Fibroblast of peridontal ligament (primary cell): ENCODE measurements around the gene POLR2F.

Source experiments
- DNase-seq: peaks from one replicate; pipeline ENCODE4 v3.0.0-alpha.2; 2010; ENCODE audit errors: extremely low read depth

POLR2F gene

DNA sequence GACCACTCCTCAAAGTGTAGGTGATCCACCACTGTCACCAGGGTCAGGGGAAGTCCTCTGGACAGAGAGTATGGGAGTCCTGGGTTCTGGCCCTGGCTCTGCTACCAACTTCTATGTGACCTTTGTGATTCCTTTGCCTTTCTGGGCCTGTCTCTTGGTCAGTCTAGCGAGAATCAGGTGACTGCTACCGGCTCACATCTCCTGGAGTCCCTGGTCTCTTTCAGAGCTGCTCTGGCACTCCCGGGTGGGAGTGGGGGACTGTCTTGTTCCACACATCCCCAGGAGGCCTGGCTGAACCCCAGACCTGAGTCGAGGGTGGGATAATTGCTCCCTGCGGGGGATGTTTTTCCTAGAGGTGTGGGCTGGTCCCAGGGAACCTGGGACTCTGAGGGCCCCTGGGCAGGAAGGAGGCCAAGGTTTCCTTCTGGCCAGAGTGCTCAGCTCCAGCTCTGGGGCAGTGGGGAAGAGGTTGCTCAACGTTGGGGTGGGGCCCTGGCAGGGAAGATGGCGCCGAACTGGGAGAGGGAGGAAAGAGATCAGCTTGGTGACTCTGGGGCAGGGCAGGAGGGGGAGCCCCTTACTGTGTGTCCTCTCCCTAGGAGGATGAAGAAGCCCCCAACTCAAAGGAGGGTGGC lies 28.8 kb downstream of the POLR2F start:
- no peak for DNase-seq

DNA sequence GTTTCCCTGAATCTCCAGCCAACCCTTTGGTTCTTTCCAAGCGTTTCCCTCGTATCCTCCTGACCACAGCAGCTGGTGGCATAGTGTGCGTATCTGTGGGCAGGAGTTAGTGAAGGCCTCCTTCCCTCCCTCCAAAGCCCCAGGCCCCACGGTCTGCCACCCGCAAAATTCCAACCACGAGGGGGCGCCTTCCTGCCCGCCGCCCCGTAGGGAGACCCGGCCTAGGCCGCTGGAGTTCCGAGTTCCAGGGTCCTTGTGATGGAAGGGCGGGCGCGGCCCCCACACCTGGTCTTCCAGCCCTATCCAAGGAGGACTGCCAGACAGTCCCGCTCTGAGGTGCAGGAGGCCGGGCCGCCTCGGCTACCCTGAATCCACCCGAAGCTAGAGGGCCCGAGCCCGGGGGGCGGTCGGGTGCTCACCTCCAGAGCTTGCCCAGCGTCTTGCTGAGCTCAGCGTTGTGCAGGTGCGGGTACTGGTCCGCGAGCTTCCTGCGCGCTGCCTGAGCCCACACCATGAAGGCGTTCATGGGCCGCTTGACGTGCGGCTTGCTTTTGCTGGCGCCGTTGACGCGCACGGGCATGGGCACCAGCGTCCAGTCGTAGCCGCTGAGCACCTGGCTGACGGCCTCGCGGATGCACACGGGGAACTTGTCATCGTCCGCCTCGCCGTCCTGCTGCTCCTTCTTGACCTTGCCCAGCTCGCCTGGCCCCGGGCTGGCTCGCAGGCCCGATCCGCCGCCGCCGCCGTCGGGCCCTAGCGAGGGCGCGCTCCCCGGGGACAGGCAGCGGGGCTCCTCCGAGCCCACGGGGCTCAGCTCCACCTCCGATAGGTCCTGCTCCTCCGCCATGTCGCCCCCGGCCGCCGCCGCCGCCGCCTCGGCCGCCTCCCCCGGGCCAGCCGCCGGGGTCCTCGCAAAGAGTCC lies 29.7 kb downstream of the POLR2F start:
- no peak for DNase-seq

DNA sequence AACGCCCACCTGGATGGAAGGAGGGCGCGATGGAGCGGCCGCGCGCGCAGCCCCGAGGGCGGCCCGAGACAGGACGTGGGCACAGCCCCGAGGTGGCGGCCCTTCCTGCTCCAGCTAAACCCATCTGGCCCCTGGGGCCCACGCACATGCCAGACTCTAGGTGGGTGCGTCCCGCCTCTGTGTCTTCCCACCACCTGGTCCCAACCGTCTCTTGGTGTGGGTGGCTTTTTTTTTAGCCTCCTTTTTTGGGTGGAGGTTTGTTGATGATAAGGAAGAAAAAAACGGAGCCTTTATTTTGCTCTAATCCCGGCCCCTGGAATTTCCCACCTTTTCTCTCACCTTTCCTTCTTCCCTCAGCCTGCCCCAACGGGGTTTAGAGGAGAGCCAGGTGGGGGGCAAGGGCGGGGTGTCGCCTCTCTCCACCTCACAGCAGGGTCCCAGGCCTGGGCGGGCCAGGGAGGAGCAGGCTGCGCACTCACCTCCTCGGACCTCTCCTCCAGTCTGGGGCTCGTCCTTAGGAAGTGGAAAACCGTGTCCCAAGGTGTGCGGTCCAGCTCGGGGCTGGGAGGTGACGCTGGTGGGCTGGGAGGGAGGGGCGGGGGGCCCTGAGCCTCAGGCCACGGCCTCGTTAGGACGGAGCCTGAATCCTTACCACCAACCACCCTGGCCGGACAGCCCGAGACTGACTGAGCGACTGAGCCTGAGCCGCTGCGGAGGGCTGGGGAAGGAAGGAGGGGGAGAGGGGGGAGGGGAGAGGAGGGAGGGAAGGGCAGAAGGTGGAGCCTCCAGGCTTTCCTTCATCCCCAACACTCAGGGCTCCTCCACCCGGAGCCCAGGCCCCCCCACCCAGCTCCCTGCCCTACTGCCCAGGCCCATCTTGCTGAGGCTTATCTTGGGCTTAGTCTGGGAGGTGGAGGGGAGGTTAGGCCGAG lies 30.6 kb downstream of the POLR2F start, which contains the start of gene SOX10:
Gene SOX10 (minus strand): TSS at position 696 of the 932 bp plus-strand sequence. CDS start 771 bp downstream, outside the sequence.
- DNase-seq = no peak

DNA sequence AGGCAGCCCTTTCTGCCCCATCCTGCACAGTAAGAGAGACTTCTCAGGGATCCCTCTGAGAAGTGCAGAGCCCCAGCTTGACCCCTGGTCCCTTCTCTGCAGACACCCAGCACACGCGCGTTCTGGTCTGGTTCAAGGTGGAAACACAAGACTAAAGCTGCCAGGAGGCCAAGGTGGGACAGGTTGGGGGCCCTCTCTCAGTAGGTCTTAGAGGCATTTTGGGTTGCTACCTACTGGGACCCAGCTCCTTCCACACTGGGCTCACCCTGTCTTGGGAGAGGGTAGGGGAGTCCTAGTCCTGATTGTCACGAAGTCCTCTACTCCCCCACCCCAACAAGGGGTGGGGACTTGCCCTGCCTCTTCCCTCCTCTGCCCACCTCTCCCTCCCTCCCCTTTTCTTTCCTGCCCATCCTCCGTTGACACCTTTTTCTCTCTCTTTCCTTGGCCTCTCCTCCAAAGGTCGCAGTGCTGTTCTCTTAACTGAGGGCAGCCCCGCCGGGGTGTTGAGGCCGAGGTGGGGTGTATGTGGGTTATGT lies 31.6 kb downstream of the POLR2F start:
- no peak for DNase-seq

DNA sequence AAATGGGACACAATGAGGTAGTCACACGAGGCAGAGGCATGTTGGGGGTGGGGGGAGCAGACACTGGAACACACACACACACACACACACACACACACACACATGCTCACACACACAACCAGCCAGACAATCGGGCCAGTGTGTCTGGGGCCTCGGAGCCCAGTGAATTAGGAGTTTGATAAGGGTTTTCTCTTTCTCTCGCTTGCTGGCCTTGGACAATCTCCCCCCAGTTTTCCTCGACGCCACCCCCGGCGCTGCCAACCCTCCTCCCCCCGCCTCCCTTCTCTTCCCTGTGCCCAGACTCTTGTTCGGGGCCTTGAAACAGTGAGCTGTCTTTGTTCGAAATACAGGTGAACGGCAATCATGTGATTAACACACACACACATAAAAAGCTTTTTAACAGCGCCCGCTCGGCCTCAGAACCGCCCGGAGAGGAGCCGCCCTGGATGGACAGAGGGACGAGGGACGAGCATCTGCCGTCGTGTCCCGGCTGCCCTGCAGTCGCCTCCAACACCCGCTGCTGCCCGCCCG lies 32.3 kb downstream of the POLR2F start:
- no peak for DNase-seq

DNA sequence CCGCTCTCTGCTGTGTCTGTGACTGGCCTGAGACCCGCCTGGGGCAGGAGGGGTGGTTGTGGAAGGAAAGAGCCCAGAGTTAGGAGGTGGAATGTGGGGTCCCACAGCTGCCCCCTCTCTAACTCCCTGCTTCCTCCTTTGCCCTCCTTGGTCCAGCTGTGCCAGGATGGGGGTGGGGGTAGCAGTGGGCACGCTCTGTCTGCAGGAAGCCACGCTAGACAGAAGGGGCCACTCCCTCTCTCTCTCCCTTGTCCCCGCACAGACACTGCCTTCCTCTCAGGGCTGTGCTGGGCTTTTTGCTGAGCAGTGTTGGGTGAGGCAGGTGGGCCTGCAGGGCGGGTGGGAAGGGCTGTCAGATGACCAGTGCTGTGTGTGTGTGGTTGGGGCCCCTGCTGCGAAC lies 32.9 kb downstream of the POLR2F start:
- DNase-seq = no peak

DNA sequence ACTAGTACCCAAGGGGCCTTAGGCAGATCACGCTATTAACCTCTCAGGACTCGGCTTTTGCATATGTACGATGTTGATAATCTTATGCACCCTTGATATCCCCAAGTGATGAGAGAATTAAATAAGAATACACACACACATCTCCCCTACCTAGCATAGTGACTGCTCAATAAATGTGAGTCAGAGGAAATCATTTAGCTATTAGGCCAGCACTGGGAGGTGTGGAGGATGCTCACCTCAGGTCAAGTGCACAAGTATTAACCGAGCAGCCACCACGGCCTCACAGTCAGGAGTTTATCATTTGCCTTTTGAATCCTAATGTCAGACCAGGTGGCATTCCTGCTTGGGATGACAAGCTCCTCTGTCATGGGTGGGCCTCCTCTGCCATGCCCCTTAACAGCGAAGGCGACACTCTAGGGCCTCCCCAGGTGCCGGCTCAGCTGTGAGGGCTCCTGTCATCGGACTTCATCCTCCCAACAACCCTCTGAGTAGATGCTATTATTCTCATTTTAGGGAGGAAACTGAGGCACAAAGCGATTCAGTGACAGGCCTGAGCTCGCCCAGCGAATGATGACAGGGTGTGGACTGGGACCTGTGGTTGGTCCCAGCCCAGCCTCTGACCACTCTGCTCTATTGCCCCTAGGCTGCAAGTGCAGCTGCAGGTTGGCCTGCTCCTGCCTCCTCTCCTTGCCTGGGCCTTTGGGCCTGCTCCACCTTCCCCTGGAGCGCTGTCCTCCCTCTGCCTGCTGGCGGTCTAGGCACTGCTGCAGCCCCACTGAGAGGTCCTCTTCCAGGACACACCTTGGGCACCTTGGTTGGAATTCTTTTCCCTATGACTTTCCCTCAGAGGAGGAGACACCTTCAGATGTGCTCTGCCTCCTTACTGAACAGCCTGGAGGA lies 35.9 kb downstream of the POLR2F start:
- no peak for DNase-seq

DNA sequence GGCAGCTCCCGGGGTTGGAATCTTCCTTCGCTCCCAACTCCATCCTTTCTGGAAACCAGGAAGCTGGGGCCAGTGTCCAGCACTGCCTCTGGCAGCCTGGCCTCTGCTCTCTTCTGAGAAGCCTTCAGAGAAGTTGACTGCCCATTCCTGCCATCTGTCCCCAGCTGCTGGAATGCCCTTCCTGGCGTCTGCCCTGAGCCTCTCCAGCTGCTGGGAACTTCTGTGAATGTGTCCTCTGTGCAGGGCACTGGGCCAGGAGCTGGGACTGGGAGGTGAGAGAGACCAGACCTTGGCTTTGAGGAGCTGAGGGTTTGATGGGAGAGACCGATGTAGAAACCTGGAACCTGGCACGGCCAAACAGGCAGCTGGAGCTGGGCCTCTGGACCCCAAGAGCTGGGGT lies 36.8 kb downstream of the POLR2F start:
- DNase-seq = no peak

DNA sequence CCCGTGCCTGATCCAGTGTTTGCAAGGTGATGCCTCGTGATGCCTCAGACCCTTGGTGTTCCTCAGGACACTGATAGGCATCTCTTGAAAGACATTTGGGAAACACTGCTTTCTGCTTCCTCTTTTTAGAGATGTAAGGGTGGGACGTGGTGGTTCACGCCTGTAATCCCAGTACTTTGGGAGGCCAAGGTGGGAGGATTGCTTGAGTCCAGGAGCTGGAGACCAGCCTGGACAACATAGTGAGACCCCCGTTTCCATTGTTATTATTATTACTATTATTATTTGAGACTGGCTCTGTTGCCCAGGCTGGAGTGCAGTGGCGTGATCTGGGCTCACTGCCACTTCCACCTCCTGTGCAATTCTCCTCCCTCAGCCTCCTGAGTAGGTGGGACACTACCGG lies 37.4 kb downstream of the POLR2F start:
- no peak for DNase-seq

DNA sequence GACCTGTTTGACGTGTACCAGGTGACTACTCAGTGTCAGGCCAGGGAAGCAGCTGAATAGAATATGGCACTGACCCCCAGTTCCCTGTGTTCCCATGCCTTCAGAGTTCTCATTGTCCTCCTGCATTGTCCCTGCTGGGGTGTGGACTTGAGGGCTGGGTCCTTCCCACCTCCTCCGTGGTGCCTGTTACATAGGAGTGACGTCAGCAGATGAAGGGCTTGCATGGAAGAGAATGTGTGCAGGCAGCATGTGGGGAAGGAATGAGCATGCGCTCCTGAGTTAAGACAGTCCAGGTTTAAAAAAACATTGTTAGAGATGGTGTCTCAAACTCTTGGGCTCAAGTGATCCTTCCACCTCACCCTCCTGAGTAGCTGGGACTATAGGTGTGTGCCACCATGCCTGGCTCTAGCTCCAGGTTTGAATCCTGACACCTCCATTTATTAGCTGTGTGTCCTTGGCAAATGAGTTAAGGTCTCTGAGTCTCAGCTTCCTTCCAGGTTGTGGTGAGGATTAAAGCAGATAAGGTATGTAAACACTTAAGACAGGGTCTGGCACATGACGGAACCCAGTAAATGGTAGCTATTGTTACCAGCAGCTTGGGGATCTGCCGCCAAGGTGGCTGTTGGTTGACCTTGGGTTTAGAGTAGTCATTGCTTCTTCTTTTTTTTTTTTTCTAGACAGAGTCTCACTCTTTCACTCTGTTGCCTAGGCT lies 38.4 kb downstream of the POLR2F start:
- no peak for DNase-seq

DNA sequence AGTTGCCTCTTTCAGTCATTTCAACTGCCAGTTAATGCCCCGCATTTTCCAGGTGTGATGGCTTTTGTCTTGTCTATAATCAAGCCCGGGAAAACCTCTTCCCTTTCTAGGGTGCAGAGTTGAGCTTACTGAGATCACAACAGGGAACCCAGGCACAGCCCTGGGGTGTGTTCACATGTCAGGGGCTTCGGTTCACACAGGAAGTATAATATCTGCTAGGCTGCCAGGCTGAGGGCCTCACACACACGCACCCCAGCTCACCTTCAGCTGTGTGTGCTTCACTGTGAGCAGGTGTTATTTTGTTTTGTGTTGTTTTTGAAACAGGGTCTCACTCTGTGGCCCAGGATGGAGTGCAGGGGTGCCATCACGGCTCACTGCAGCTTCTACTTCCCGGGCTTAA lies 40.5 kb downstream of the POLR2F start:
- DNase-seq = no peak

DNA sequence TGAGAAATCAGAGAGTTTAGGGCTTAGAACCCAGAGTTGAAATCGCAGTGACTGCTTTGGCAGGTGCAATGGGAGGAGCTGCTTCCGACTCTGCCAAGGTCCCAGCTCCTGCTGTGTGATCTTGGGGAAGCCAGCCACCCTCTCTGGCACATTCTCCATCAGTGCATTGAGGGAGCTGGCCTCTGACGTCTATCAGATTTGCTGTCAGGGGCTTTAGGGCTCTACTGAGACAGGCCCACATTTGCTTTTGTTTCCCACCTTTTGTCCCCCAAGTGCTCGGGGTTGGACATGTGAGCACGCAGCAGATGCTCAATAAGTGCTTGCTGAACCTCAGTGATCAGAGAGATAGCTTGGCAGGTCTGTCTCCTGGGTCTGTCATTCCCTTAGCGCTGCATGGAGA lies 41.5 kb downstream of the POLR2F start:
- DNase-seq = no peak

DNA sequence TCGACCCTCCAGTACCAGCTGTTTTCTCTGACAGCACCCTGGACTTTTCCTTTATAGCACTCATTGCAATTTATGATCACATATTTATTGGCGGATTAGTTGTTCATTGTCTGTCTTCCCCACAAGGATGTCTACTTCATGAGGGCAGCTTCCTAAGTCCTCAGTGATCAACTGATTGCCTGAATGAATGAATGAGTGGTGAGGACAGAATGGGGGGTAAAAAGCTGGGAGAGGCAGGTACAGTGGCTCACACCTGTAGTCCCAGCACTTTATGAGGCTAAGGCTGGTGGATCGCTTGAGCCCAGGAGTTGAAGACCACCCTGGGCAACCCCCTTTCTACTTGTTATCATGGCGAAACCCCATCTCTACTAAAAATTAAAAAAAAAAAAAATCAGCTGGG lies 42.0 kb downstream of the POLR2F start:
- no peak for DNase-seq

DNA sequence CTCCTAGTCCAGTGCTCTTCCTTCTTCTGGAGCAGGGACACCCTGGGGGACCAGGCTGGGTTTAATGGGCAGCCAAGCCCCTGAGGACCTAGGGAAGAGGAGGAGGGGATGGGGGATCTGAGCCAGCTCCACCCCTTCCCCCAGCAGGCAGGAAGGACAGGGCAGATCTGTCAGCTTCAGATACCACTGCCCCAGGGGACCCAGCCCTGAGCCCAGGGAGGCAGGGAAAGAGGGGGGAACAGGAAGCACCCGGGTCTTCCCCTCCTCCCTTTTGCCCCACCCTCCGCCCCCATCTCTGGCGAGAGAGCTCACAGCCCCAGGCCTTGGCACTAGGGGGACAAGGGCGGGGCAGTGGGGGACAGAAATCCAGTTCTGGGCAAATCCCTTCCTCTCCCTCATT lies 42.6 kb downstream of the POLR2F start:
- no peak for DNase-seq

DNA sequence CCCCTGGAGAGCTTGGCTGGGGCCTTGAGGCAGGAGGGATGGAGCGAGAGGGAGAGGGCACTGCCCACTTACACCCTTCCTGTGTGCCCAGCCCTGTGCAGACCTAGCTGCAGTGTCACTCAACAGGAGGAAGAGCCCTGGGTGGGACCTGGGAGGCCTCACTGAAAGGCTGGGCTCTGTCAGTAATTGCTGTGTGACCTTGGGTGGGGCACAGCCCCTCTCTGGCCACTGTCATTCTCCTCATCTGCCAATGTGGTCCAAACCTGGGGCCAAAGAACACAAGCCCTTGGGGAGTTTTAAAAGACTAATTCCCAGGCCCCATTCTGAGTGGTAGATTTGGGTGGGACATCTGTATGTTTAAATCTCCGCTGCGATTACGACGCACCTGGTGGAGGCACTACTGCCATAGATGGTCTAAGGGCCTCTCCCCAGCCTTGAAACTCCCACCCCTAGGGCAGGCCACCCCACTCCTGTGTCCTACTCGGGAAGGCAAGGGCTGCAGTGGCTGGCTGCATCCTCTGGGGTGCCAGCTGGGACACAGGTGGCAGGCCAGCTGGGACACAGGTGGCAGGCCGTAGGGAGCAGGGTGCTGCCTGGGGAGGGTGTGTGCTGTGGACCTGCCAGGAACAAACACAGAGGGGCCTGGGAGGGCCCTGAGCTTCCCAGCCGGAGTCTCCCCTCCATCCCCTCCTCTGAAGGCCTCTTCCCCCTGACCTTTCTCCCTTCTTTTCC lies 43.2 kb downstream of the POLR2F start:
- no peak for DNase-seq

DNA sequence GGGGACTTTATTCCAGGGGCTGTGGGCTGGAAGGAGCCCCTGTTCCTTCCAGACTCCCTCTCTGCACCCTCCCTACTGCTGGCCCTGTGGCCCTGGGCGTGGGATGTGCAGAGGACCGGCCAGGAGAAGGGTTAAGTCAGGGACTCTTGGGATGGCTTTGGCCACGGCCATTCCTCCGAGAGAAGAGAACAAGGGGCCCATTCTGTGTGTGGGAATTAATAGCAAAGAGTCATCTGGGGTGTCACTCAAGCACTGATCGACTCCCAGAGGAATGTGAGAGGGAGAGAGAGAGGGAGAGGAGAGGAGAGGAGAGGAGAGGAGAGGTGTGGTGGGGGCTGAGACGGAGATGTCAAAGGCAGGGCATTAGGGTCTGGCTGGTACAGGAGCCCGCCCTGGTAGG lies 45.0 kb downstream of the POLR2F start:
- no peak for DNase-seq

DNA sequence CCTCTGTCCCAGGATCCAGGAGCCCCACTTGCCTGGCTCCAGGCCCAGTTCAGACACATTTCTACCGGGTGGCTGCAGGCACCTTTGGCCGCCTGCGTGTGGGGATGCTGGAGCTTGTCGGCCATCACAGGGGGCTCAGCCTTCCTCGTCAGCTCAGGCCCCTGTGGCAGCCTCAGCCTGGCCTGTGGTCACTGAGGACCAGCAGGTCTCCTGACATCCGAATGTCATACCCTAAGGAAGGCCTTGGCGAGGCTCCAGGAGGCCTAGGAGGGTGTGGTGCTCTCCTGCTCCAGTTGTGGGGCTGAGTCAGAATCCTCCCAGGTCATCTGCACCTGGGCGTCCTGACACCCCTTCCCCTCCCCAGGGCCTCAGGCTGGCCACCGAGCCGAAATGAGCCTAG lies 45.7 kb downstream of the POLR2F start:
- DNase-seq = no peak

DNA sequence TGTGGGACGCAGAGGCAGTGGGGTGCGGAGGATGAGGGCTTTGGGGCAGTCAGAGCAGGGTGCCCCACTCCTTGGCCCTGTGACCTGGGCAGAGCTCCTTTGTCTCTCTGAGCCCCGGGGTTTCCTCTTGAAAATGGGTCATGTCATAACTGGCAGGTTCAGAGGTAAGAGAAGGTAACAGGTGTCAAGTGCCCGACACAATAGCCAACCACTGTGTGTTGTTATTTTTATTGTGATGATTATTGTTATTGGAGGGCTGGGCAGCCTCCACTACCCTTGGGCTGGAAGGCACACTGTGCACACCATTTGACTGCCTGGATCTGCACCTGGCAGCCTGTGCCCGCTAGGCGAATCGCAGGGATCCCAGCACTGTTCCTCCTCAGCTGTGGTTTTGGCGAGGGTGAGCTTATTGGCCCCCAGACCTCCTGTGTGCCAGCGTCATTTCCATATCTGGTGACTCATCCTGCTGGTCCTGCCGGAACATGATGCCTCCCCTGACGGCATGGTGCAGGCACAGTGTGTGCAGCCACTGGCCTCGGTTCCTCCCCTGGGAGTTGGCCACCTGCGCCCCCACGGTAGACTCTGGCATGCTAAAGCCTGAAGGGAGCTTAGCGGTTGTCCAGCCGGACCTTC lies 46.3 kb downstream of the POLR2F start:
- DNase-seq = peak; percentile 18

DNA sequence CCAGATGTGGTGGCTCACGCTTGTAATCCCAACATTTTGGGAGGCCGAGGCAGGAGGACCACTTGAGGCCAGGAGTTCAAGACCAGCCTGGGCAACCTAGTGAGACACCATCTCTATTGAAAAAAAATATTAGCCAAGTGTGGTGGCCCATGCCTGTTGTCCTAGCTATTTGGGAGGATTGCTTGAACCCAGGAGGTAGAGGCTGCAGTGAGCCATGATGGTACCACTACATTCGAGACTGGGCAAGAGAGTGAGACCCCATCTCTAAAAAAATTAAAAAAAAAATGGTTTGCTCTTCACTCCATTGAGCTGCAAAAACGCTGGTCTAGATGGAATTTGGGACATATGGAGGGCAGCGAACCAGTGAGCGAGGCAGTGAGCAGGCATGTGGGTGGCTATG lies 52.4 kb downstream of the POLR2F start:
- DNase-seq = no peak
